WTC11 (cell line): ENCODE measurements around the gene PABPN1. TPM values are rescaled to one million over a fixed set of nuclear protein-coding genes. Genes with fewer than 3 reads are reported as not detected.

Source experiments
- ATAC-seq: fragments of 200-7000 bp; cut with Tn5 transposase; 2 replicates; pipeline ENCODE4 v1.10.0; 2021; ENCODE audit warnings: mild to moderate bottlenecking, moderate library complexity
- CTCF ChIA-PET: fragments of 300-600 bp; sonication (Branson Sonifier 250); formaldehyde crosslinking; loops from one replicate; lab custom pipeline; 2021; ENCODE audit warnings: antibody characterized with exemption; lab: Charles Lee
- POLR2A ChIA-PET: fragments of 350-600 bp; sonication (Branson Sonifier 250); formaldehyde crosslinking; loops from one replicate; lab custom pipeline; 2021; ENCODE audit warnings: antibody characterized with exemption; lab: Charles Lee
- DNase-seq: peaks from one replicate; pipeline ENCODE4 v3.0.0; 2021; ENCODE audit warnings: low spot score
- H3K27ac Mint-ChIP-seq: 2 replicates; pipeline ENCODE4 v1.8.0; 2021; ENCODE audit warnings: mixed read lengths
- H3K27me3 Mint-ChIP-seq: 2 replicates; pipeline ENCODE4 v1.8.0; 2021; ENCODE audit warnings: low read depth, mild to moderate bottlenecking, moderate library complexity, mixed read lengths
- H3K36me3 Mint-ChIP-seq: 2 replicates; pipeline ENCODE4 v1.8.0; 2021; ENCODE audit warnings: mixed read lengths
- H3K4me1 Mint-ChIP-seq: 2 replicates; pipeline ENCODE4 v1.8.0; 2022; ENCODE audit warnings: mixed read lengths
- H3K4me3 Mint-ChIP-seq: 2 replicates; pipeline ENCODE4 v1.8.0; 2021; ENCODE audit warnings: mild to moderate bottlenecking, moderate library complexity, mixed read lengths
- H3K9me3 Mint-ChIP-seq: 2 replicates; pipeline ENCODE4 v1.8.0; 2021; ENCODE audit warnings: mixed read lengths
- AFF4 ChIP-seq: sonication (generic); formaldehyde crosslinking; IDR thresholded peaks from 2 replicates; pipeline ENCODE4 v1.8.1; 2023; ENCODE audit warnings: mild to moderate bottlenecking, missing genetic modification reagents, borderline replicate concordance
- E2F4 ChIP-seq: sonication (generic); formaldehyde crosslinking; IDR thresholded peaks from 2 replicates; pipeline ENCODE4 v1.8.1; 2022; ENCODE audit warnings: low read depth, mild to moderate bottlenecking, moderate library complexity, missing genetic modification reagents, borderline replicate concordance
- E2F5 ChIP-seq: sonication (generic); formaldehyde crosslinking; IDR thresholded peaks from 2 replicates; pipeline ENCODE4 v1.8.1; 2022; ENCODE audit warnings: mild to moderate bottlenecking, moderate library complexity, missing genetic modification reagents
- FOXJ3 ChIP-seq: sonication (generic); formaldehyde crosslinking; IDR thresholded peaks from 2 replicates; pipeline ENCODE4 v1.9.0; 2021; ENCODE audit warnings: missing genetic modification reagents, mild to moderate bottlenecking, borderline replicate concordance
- GABPB1 ChIP-seq: sonication (generic); formaldehyde crosslinking; IDR thresholded peaks from 2 replicates; pipeline ENCODE4 v1.8.1; 2023; ENCODE audit warnings: mild to moderate bottlenecking, missing genetic modification reagents
- KAT7 ChIP-seq: sonication (generic); formaldehyde crosslinking; IDR thresholded peaks from 2 replicates; pipeline ENCODE4 v1.8.1; 2023; ENCODE audit warnings: missing genetic modification reagents, mild to moderate bottlenecking, borderline replicate concordance
- MAX ChIP-seq: sonication (generic); formaldehyde crosslinking; IDR thresholded peaks from 2 replicates; pipeline ENCODE4 v1.8.0; 2022; ENCODE audit warnings: mild to moderate bottlenecking, missing genetic modification reagents
- MYBL2 ChIP-seq: sonication (generic); formaldehyde crosslinking; IDR thresholded peaks from 2 replicates; pipeline ENCODE4 v1.8.1; 2023; ENCODE audit warnings: mild to moderate bottlenecking, moderate library complexity, missing genetic modification reagents
- NFATC4 ChIP-seq: fragments of 250-450 bp; sonication (Bioruptor Pico); IDR thresholded peaks from 2 replicates; pipeline ENCODE4 v1.9.0; 2021; ENCODE audit warnings: mild to moderate bottlenecking
- SMAD3 ChIP-seq: sonication (generic); formaldehyde crosslinking; IDR thresholded peaks from 2 replicates; pipeline ENCODE4 v1.8.0; 2022; ENCODE audit warnings: missing genetic modification reagents, mild to moderate bottlenecking, borderline replicate concordance
- ZBTB21 ChIP-seq: sonication (generic); formaldehyde crosslinking; IDR thresholded peaks from 2 replicates; pipeline ENCODE4 v1.8.1; 2023; ENCODE audit warnings: mild to moderate bottlenecking, missing genetic modification reagents, borderline replicate concordance
- ZNF138 ChIP-seq: sonication (generic); formaldehyde crosslinking; conservative IDR thresholded peaks from 2 replicates; pipeline ENCODE4 v1.8.1; 2022; ENCODE audit warnings: mild to moderate bottlenecking, moderate library complexity, missing genetic modification reagents
- ZNF263 ChIP-seq: sonication (generic); formaldehyde crosslinking; IDR thresholded peaks from 2 replicates; pipeline ENCODE4 v1.8.1; 2022; ENCODE audit warnings: low read depth, mild to moderate bottlenecking, moderate library complexity, missing genetic modification reagents
- ZNF425 ChIP-seq: fragments of 250-450 bp; sonication (Bioruptor Pico); conservative IDR thresholded peaks from 2 replicates; pipeline ENCODE4 v1.9.0; 2021; ENCODE audit warnings: mild to moderate bottlenecking
- ZNF532 ChIP-seq: fragments of 250-450 bp; sonication (Bioruptor Pico); IDR thresholded peaks from 2 replicates; pipeline ENCODE4 v1.9.0; 2021; ENCODE audit warnings: mild to moderate bottlenecking, borderline replicate concordance
- ZSCAN18 ChIP-seq: fragments of 250-450 bp; sonication (Bioruptor Pico); IDR thresholded peaks from 2 replicates; pipeline ENCODE4 v2.1.2; 2022; ENCODE audit warnings: mild to moderate bottlenecking, moderate library complexity
- total RNA-seq: library from RNA; stranded (reverse); gene quantifications from 3 replicates; pipeline ENCODE4 v1.2.3, GENCODE V29; 2021

The PABPN1 gene
- total RNA-seq, 1 experiment from 2014 or later = 321 TPM

DNA sequence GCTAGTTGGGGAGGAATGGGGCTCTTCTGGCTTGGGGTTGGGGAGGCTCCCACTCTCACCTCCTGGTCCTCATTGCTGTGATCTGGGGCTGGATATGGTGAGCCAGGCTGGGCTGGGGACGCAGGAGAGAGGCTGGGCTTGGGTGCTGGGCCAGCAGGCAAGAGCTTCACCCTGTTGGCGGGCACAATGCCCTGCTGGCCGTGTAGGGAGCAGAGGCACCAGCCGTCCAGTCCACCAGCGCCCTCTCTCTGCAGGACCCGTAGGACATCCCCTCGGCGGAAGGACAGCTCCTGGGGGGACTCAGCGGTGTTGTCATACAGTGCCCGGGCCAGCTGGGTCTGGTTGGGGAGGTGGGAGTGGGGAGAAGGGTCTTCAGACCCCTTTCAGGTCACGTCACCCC is 39.2 kb downstream of the PABPN1 start (continued):
- no peak for TF ChIP-seq E2F5
- no peak for TF ChIP-seq ZNF138 (CRISPR knock-in tag)

DNA sequence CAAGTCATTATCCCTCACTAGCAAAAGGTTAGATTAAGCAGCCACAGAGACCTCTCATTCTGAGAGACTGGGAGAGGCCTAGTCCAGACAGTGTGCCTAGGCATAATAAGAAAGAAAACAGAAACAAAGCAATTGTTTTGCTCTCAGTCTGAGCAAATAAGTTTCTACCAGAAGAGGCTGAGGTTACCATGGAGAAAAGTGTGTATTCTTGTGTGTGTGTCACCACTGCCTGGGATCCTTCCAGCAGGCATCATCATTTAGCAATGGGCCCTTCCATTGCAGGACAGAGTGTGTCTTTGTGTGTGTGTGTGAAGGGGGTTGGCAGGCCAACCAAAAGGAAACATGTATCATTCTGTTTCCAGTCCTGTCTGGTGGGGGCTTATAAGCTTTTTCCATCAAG is 40.1 kb downstream of the PABPN1 start:
- DNase-seq (no peak), ATAC-seq (no peak)
- Mint-ChIP-seq H3K27me3 (peaks cover 6% of the 10 kb centered on the region), H3K9me3 (no peaks in the 10 kb centered on the region), H3K4me3 (no peak overlapping the region), H3K36me3 (peaks cover 14% of the 10 kb centered on the region)
- POLR2A ChIA-PET = interaction anchor here (0.9 kb wide), 1 partner anchor 19 kb away, joined by 4 read pairs; no protein-coding TSS in a partner anchor
- TF ChIP-seq MYBL2 (CRISPR knock-in tag) = no peak
- TF ChIP-seq ZNF425 (CRISPR knock-in tag) = no peak
- TF ChIP-seq SMAD3 (CRISPR knock-in tag) = no peak
- TF ChIP-seq MAX (CRISPR knock-in tag) = no peak
- TF ChIP-seq KAT7 (CRISPR knock-in tag) = no peak
- no peak for TF ChIP-seq NFATC4 (CRISPR knock-in tag)
- no peak for TF ChIP-seq ZSCAN18 (CRISPR knock-in tag)
- no peak for TF ChIP-seq E2F4 (CRISPR knock-in tag)
- no peak for TF ChIP-seq ZBTB21 (CRISPR knock-in tag)
- TF ChIP-seq, all 79 proteins: peak for 0
- Mint-ChIP-seq H3K4me1 (peaks cover 22% of the 10 kb centered on the region), H3K27ac (no peak overlapping the region)
- CTCF ChIA-PET = interaction anchor here (0.8 to 9.1 kb wide), 16 partner anchors 8 to 266 kb away, joined by 3 to 95 read pairs (median 10); partner anchors contain the start of genes ACIN1, C14orf119, CMTM5 and PABPN1

GRCh38 chr14:23361763-23362162 is 40.5 kb downstream of the PABPN1 start:
- ChIA-PET POLR2A (interaction anchor here (1.6 kb wide), 1 partner anchor 41 kb away, joined by 4 read pairs; the partner anchor contains the start of gene PABPN1), CTCF (interaction anchor here (0.8 to 9.1 kb wide), 11 partner anchors 10 to 241 kb away, joined by 3 to 95 read pairs (median 13); partner anchors contain the start of genes BCL2L2, CMTM5, PABPN1 and SLC22A17)
- H3K27me3 Mint-ChIP-seq = peaks cover 8% of the 10 kb centered on the region
- H3K4me3 Mint-ChIP-seq = no peak overlapping the region
- DNase-seq = no peak
- peaks cover 24% of the 10 kb centered on the region for H3K4me1 Mint-ChIP-seq
- peaks cover 11% of the 10 kb centered on the region for H3K36me3 Mint-ChIP-seq
- no peak overlapping the region for H3K27ac Mint-ChIP-seq
- H3K9me3 Mint-ChIP-seq = no peaks in the 10 kb centered on the region
- ATAC-seq = no peak
- no peak for TF ChIP-seq ZNF532
- TF ChIP-seq AFF4 (CRISPR knock-in tag) = no peak
- TF ChIP-seq FOXJ3 (CRISPR knock-in tag) = no peak
- no peak for TF ChIP-seq ZNF263 (CRISPR knock-in tag)
- TF ChIP-seq GABPB1 (CRISPR knock-in tag) = no peak
